ENCODE measurements around the gene GIPR.
A peak's percentile ranks its signal among the peaks of the same experiment; 100 is the strongest.
"Not testable (repeated sequence)": the region's sequence is repeated elsewhere in the genome, so short reads cannot be mapped to it uniquely, and the experiment has no call there.

The GIPR gene

GRCh38 chr19:45691516-45692186 lies 23.6 kb downstream of the GIPR start, which contains the start of gene SNRPD2:
Gene SNRPD2 (minus strand): TSS chr19:45691953. CDS start chr19:45691888, 65 bp downstream.
- peak; percentile 69 to 100 (median 94) for DNase-seq

- DNase-seq: peak; percentile 90 to 100 (median 99)
Measured at GRCh38 chr19:45692187-45693105, 24.4 kb downstream of the GIPR start, which contains the start of gene QPCTL. Gene QPCTL (plus strand): TSS chr19:45692666. CDS start chr19:45692704, 38 bp downstream.

GRCh38 chr19:45693106-45693788 lies 25.2 kb downstream of the GIPR start:
- DNase-seq: peak in 50 of 51 donors; percentile 9 to 74 (median 43)

- DNase-seq: no peak
Measured at GRCh38 chr19:45701676-45702075, 33.7 kb downstream of the GIPR start.

- DNase-seq: no peak
Measured at GRCh38 chr19:45705115-45705514, 37.1 kb downstream of the GIPR start.

- DNase-seq: no peak
Measured at GRCh38 chr19:45705710-45706415, 37.8 kb downstream of the GIPR start.

- DNase-seq: no peak
Measured at GRCh38 chr19:45710356-45711130, 42.5 kb downstream of the GIPR start.

GRCh38 chr19:45711851-45712698 lies 44.1 kb downstream of the GIPR start:
- DNase-seq: no peak

- DNase-seq: no peak
Measured at GRCh38 chr19:45712699-45713067, 44.7 kb downstream of the GIPR start.

- no peak for DNase-seq
Measured at GRCh38 chr19:45713141-45713540, 45.1 kb downstream of the GIPR start.

GRCh38 chr19:45715139-45715538 lies 47.1 kb downstream of the GIPR start:
- no peak for DNase-seq

GRCh38 chr19:45716359-45717130 lies 48.5 kb downstream of the GIPR start:
- peak in 15 of 51 donors; percentile 19 to 86 (median 32) for DNase-seq

GRCh38 chr19:45717131-45717982 lies 49.3 kb downstream of the GIPR start:
- DNase-seq: peak; percentile 89 to 100 (median 99)

- DNase-seq: peak in 4 of 51 donors; percentile 2 to 39 (median 26)
Measured at GRCh38 chr19:45717983-45718650, 50.1 kb downstream of the GIPR start.

GRCh38 chr19:45720065-45720464 lies 52.0 kb downstream of the GIPR start:
- DNase-seq: not testable (repeated sequence)

- DNase-seq: not testable (repeated sequence)
Measured at GRCh38 chr19:45728683-45729082, 60.7 kb downstream of the GIPR start.

- peak in 1 of 51 donors; percentile 30 for DNase-seq
Measured at GRCh38 chr19:45729800-45730290, 61.8 kb downstream of the GIPR start.

Data from hypothalamus (tissue), 51 donors.